ENCODE measurements around the gene ARHGEF4.

The ARHGEF4 gene

GRCh38 chr2:131040661-131041401 lies 204.1 kb downstream of the ARHGEF4 start:
- no peak for TF ChIP-seq CTCF (IDR thresholded peaks at IDR 0.05)

GRCh38 chr2:131041402-131042147 lies 204.9 kb downstream of the ARHGEF4 start:
- no peak for TF ChIP-seq CTCF (IDR thresholded peaks at IDR 0.05)

GRCh38 chr2:131042148-131042775 lies 205.5 kb downstream of the ARHGEF4 start:
- no peak for TF ChIP-seq CTCF (IDR thresholded peaks at IDR 0.05)

- no peak for TF ChIP-seq CTCF (IDR thresholded peaks at IDR 0.05)
Measured at GRCh38 chr2:131043199-131044074, 206.7 kb downstream of the ARHGEF4 start.

- no peak for TF ChIP-seq CTCF (IDR thresholded peaks at IDR 0.05)
Measured at GRCh38 chr2:131044075-131044756, 207.5 kb downstream of the ARHGEF4 start.

GRCh38 chr2:131044757-131045150 lies 208.0 kb downstream of the ARHGEF4 start:
- TF ChIP-seq CTCF (IDR thresholded peaks at IDR 0.05), result no peak

All from LNCAP (cell line).